CD14-positive monocyte (primary cell): Measurements from ENCODE around the gene CCNI2. TPM values are rescaled to one million over a fixed set of nuclear protein-coding genes. Genes with fewer than 3 reads are reported as not detected.

Experiments used
- DNase-seq, 3 donors: peaks; one replicate each; pipeline ENCODE4 v3.0.0-alpha.2; 2011 to 2022
- H2AFZ ChIP-seq: 2 replicates; pipeline ENCODE4 v1.6.0; 2012; ENCODE audit warnings: mild to moderate bottlenecking, low read depth, low read length, inconsistent platforms; ENCODE audit not compliant: insufficient read depth, poor library complexity, severe bottlenecking
- H3K27ac ChIP-seq, 2 donors: 1 replicate in 1 of 2; 2 replicates in 1 of 2; pipeline ENCODE4 v1.5.1; 2012 to 2013; ENCODE audit warnings: low read length in 2 of 2, control low read depth in 1 of 2, inconsistent platforms in 1 of 2, low read depth in 1 of 2, mild to moderate bottlenecking in 1 of 2
- H3K27me3 ChIP-seq, 2 donors: one replicate each; pipeline versions ENCODE4 v1.6.0 to v1.6.1; 2011 to 2013; ENCODE audit warnings: low read length in 2 of 2; ENCODE audit not compliant: control insufficient read depth in 2 of 2, insufficient read depth in 2 of 2
- H3K36me3 ChIP-seq, 2 donors: replicated peaks in 1 of 2; 1 replicate in 1 of 2; 2 replicates in 1 of 2; pipeline versions ENCODE4 v1.5.1 to v1.6.1; 2012 to 2013; ENCODE audit warnings: low read length in 2 of 2, control low read depth in 1 of 2, inconsistent platforms in 1 of 2, mild to moderate bottlenecking in 1 of 2; ENCODE audit not compliant: insufficient read depth in 2 of 2, control insufficient read depth in 1 of 2
- H3K4me1 ChIP-seq, 2 donors: 1 replicate in 1 of 2; 2 replicates in 1 of 2; pipeline versions ENCODE4 v1.5.1 to v1.6.1; 2012 to 2013; ENCODE audit warnings: low read length in 2 of 2, control low read depth in 1 of 2, inconsistent platforms in 1 of 2, mild to moderate bottlenecking in 1 of 2, moderate library complexity in 1 of 2; ENCODE audit not compliant: insufficient read depth in 2 of 2, control insufficient read depth in 1 of 2
- H3K4me2 ChIP-seq: replicated peaks from 2 replicates; pipeline ENCODE3; 2012; ENCODE audit warnings: low read length, moderate library complexity, mild to moderate bottlenecking; ENCODE audit not compliant: poor library complexity, severe bottlenecking; ENCODE audit errors: extremely low read depth
- H3K4me3 ChIP-seq, 3 experiments: fragments of 200-600 bp in 1 of 3; sonication (generic) in 1 of 3; replicated peaks in 1 of 3; 1 replicate in 2 of 3; 2 replicates in 1 of 3; pipeline ENCODE4 v1.5.1; 2011 to 2013; ENCODE audit warnings: low read length in 3 of 3, mild to moderate bottlenecking in 3 of 3, control low read depth in 2 of 3, low read depth in 2 of 3, inconsistent platforms in 1 of 3, moderate library complexity in 1 of 3
- H3K79me2 ChIP-seq: 2 replicates; pipeline ENCODE4 v1.6.0; 2012; ENCODE audit warnings: mild to moderate bottlenecking, control low read depth, inconsistent platforms, low read length, moderate library complexity; ENCODE audit not compliant: insufficient read depth
- H3K9ac ChIP-seq: 2 replicates; pipeline ENCODE4 v1.6.0; 2017; ENCODE audit warnings: low read length, mild to moderate bottlenecking; ENCODE audit not compliant: insufficient read depth, poor library complexity, severe bottlenecking
- H3K9me3 ChIP-seq, 2 donors: replicated peaks in 1 of 2; 1 replicate in 1 of 2; 2 replicates in 1 of 2; pipeline versions ENCODE4 v1.5.1 to v1.6.1; 2012 to 2013; ENCODE audit warnings: low read length in 2 of 2, control low read depth in 1 of 2; ENCODE audit not compliant: control insufficient read depth in 1 of 2, insufficient read depth in 1 of 2
- H4K20me1 ChIP-seq: 2 replicates; pipeline ENCODE4 v1.6.0; 2012; ENCODE audit warnings: mild to moderate bottlenecking, low read length, control low read depth, moderate library complexity; ENCODE audit not compliant: insufficient read depth
- H3K27ac Mint-ChIP-seq, 7 donors: one replicate each; pipeline ENCODE4 v1.8.0; 2020; ENCODE audit warnings: mild to moderate bottlenecking in 7 of 7, mixed read lengths in 7 of 7, moderate library complexity in 6 of 7, inconsistent platforms in 2 of 7
- H3K27me3 Mint-ChIP-seq, 3 donors: one replicate each; pipeline ENCODE4 v1.8.0; 2021 to 2022; ENCODE audit warnings: low read depth in 3 of 3, mild to moderate bottlenecking in 3 of 3, mixed read lengths in 3 of 3, moderate library complexity in 3 of 3, inconsistent platforms in 1 of 3
- H3K36me3 Mint-ChIP-seq, 2 donors: one replicate each; pipeline ENCODE4 v1.8.0; 2020; ENCODE audit warnings: mixed read lengths in 2 of 2, inconsistent platforms in 1 of 2, mild to moderate bottlenecking in 1 of 2
- H3K4me1 Mint-ChIP-seq: one replicate; pipeline ENCODE4 v1.8.0; 2020; ENCODE audit warnings: mild to moderate bottlenecking, mixed read lengths
- H3K4me3 Mint-ChIP-seq, 2 donors: one replicate each; pipeline ENCODE4 v1.8.0; 2020; ENCODE audit warnings: mild to moderate bottlenecking in 2 of 2, mixed read lengths in 2 of 2, moderate library complexity in 1 of 2
- H3K9me3 Mint-ChIP-seq, 7 donors: one replicate each; pipeline ENCODE4 v1.8.0; 2020 to 2022; ENCODE audit warnings: mixed read lengths in 7 of 7, mild to moderate bottlenecking in 6 of 7, moderate library complexity in 6 of 7, inconsistent platforms in 2 of 7
- WGBS: methylation state at CpG from one replicate; pipeline ENCODE4 v1.1.5; 2013; ENCODE audit warnings: missing lambda C conversion rate; ENCODE audit not compliant: insufficient coverage; 5-methylcytosine and 5-hydroxymethylcytosine counted together
- intact Hi-C, 2 donors: fragments of 100-400 bp; cut with micrococcal nuclease; formaldehyde crosslinking; loops; one replicate each; pipeline versions ENCODE4 v1.15.0 to v1.15.1; 2023
- polyA plus RNA-seq, 3 donors: library from polyadenylated mRNA; depleted of rRNA in 1 of 3; unstranded in 2 of 3; stranded (reverse) in 1 of 3; fragments of 300-500 nt in 2 of 3; fragments of >200 nt in 1 of 3; fragmentation: Illumina TruSeq in 2 of 3; gene quantifications; 1 replicate in 2 of 3; 2 replicates in 1 of 3; pipeline ENCODE4 v1.2.3, GENCODE V29; 2012 to 2021
- TF ChIP-seq, protein P1 (sequence below): fragments of 200-600 bp; IDR thresholded peaks from one replicate; pipeline ENCODE4 v1.8.0; 2022; ENCODE audit warnings: antibody characterized with exemption, mild to moderate bottlenecking

CCNI2 gene
- polyA plus RNA-seq, 3 donors, result 0.72 TPM; not detected in 2

DNA sequence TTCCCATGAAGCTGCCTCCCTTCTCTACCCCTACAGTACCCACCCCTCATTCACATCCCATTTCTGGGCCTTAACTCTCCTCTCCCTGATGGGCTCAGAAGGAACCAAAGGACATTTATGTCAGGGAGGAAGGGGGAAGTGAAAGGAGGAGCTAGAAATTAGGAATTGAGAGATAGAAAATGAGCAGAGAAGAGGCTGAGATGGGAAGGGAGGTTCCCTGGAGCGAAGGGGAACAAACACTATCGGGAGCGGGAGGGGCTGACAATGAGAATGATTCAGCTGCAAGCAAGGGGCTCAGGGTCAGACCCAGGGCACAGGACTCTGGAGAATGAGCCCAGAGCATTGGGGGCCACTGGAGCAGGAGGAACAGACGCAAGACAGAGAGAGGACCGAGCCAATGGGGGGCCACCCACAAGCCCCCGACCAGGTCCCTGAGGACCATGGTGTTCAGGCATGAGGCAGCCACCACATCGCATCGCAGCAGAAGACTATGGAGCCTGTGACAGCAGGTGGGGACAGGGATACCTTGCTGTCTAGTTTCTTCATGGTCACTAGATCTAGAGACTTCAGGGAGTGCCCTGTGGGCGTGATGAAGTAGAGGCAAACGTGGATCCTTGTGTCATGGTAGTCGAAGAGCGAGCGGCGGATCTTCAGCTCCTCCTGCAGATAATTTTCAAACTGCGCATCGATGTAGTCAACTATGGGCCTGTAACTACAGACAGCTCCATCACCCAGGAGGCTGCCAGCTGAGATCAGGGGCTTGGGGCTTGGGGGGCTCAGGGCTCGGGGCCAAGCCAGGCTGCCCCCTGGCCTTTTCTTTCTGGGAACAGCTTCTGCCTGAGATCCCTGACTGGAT, 16.2 kb downstream of the CCNI2 start:
- H3K9me3 Mint-ChIP-seq, result no peaks in the 10 kb centered on the region
- peak overlapping the region; percentile 13 for H3K4me2 ChIP-seq
- H3K4me3 Mint-ChIP-seq, result no peak overlapping the region
- peaks cover 33% of the 10 kb centered on the region for H3K4me1 Mint-ChIP-seq
- H3K27me3 Mint-ChIP-seq, result peaks cover 3 to 6% (median 3%) of the 10 kb centered on the region in 3 donors
- H3K36me3 ChIP-seq, result no peaks in the 10 kb centered on the region
- no peaks in the 10 kb centered on the region for H3K27me3 ChIP-seq
- H4K20me1 ChIP-seq, result no peaks in the 10 kb centered on the region
- H3K36me3 Mint-ChIP-seq, result peaks cover 13 to 15% of the 10 kb centered on the region in 2 donors
- H3K27ac Mint-ChIP-seq, result peak overlapping the region in 5 of 7 donors; percentile 16 to 86 (median 75)
- H3K4me3 ChIP-seq, result no peak overlapping the region
- TF ChIP-seq, protein P1, sequence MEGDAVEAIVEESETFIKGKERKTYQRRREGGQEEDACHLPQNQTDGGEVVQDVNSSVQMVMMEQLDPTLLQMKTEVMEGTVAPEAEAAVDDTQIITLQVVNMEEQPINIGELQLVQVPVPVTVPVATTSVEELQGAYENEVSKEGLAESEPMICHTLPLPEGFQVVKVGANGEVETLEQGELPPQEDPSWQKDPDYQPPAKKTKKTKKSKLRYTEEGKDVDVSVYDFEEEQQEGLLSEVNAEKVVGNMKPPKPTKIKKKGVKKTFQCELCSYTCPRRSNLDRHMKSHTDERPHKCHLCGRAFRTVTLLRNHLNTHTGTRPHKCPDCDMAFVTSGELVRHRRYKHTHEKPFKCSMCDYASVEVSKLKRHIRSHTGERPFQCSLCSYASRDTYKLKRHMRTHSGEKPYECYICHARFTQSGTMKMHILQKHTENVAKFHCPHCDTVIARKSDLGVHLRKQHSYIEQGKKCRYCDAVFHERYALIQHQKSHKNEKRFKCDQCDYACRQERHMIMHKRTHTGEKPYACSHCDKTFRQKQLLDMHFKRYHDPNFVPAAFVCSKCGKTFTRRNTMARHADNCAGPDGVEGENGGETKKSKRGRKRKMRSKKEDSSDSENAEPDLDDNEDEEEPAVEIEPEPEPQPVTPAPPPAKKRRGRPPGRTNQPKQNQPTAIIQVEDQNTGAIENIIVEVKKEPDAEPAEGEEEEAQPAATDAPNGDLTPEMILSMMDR, result no peak
- no peak overlapping the region for H3K9ac ChIP-seq
- intact Hi-C loops, result no loop called here
- peak in 1 of 3 donors; percentile 27 for DNase-seq
- 66% methylated on average over 12 of the region's 17 CpGs for WGBS
- H3K4me1 ChIP-seq, result peaks cover 15% of the 10 kb centered on the region in 2 donors
- H3K27ac ChIP-seq, result no peak overlapping the region
- no peaks in the 10 kb centered on the region for H3K9me3 ChIP-seq
- H3K79me2 ChIP-seq, result no peaks in the 10 kb centered on the region
- H2AFZ ChIP-seq, result no peak overlapping the region

DNA sequence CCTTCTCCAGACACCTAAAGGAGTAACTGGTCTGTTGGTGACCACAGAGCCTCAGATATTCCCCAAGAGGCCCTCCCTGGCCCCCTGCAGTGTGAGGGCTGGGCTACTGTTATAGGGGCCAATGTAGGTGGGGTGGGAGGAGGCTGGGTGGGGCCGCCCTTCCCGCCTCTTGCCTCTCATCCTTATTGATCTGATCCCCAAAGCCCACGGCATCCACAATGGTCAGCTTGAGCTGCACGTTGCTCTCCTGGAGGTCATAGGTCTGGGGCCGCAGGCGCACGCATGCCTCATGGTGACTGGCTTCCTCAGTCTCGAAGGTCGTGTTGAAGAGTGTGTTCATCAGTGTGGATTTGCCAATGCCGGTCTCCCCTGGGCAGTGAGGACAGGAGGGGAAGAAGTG, 16.8 kb downstream of the CCNI2 start:
- WGBS, result 95% methylated on average over 8 of the region's 10 CpGs
- H3K36me3 ChIP-seq, result no peaks in the 10 kb centered on the region

More for the DNA sequence above, 16.8 kb downstream of the CCNI2 start:
- H3K79me2 ChIP-seq, result no peaks in the 10 kb centered on the region
- TF ChIP-seq, protein P1, result no peak
- peaks cover 33% of the 10 kb centered on the region for H3K4me1 Mint-ChIP-seq
- H3K4me3 Mint-ChIP-seq, result no peak overlapping the region
- peaks cover 11 to 15% of the 10 kb centered on the region in 2 donors for H3K36me3 Mint-ChIP-seq
- H3K4me3 ChIP-seq, result no peak overlapping the region
- H3K27ac ChIP-seq, result no peak overlapping the region
- no peaks in the 10 kb centered on the region for H3K27me3 ChIP-seq
- no peak overlapping the region for H2AFZ ChIP-seq
- intact Hi-C loops, result no loop called here
- no peaks in the 10 kb centered on the region for H4K20me1 ChIP-seq
- peaks cover 3 to 5% (median 4%) of the 10 kb centered on the region in 3 donors for H3K27me3 Mint-ChIP-seq
- H3K27ac Mint-ChIP-seq, result peak overlapping the region in 1 of 7 donors; percentile 66
- peaks cover 15% of the 10 kb centered on the region in 2 donors for H3K4me1 ChIP-seq
- no peak overlapping the region for H3K9ac ChIP-seq
- DNase-seq, result no peak
- no peaks in the 10 kb centered on the region for H3K9me3 ChIP-seq
- no peaks in the 10 kb centered on the region for H3K9me3 Mint-ChIP-seq
- no peak overlapping the region for H3K4me2 ChIP-seq
